ENCODE measurements around the gene LPCAT1. TPM values are rescaled to one million over a fixed set of nuclear protein-coding genes. Genes with fewer than 3 reads are reported as not detected.

LPCAT1 gene
- total and polyA plus RNA-seq, 2 of the 13 experiments (the other 11 are each of a cell fraction or from before 2014, with no cell fraction given): 29.8 to 90.6 TPM

GRCh38 chr5:1564182-1564748 lies 40.5 kb upstream of the LPCAT1 start (continued):
- TF ChIP-seq ZNF646 (CRISPR knock-in tag; IDR thresholded peaks at IDR 0.05): no peak
- peak; percentile 30; the same call in 1 of the 2 replicates for TF ChIP-seq HOXA3 (CRISPR knock-in tag; IDR thresholded peaks at IDR 0.05)
- TF ChIP-seq ZNF414 (CRISPR knock-in tag; IDR thresholded peaks at IDR 0.05): no peak
- TF ChIP-seq ZNF562 (CRISPR knock-in tag; IDR thresholded peaks at IDR 0.05; ENCODE audit: borderline replicate concordance): no peak
- peak; percentile 54 for TF ChIP-seq SALL1 (CRISPR knock-in tag; IDR thresholded peaks at IDR 0.05)
- TF ChIP-seq GLI4 (CRISPR knock-in tag; IDR thresholded peaks at IDR 0.05; ENCODE audit: borderline replicate concordance): no peak; the same call in 1 of the 2 replicates

All from HepG2 (cell line).